Measurements from ENCODE around the gene RGMA.

Gene RGMA, protein sequence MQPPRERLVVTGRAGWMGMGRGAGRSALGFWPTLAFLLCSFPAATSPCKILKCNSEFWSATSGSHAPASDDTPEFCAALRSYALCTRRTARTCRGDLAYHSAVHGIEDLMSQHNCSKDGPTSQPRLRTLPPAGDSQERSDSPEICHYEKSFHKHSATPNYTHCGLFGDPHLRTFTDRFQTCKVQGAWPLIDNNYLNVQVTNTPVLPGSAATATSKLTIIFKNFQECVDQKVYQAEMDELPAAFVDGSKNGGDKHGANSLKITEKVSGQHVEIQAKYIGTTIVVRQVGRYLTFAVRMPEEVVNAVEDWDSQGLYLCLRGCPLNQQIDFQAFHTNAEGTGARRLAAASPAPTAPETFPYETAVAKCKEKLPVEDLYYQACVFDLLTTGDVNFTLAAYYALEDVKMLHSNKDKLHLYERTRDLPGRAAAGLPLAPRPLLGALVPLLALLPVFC

DNA sequence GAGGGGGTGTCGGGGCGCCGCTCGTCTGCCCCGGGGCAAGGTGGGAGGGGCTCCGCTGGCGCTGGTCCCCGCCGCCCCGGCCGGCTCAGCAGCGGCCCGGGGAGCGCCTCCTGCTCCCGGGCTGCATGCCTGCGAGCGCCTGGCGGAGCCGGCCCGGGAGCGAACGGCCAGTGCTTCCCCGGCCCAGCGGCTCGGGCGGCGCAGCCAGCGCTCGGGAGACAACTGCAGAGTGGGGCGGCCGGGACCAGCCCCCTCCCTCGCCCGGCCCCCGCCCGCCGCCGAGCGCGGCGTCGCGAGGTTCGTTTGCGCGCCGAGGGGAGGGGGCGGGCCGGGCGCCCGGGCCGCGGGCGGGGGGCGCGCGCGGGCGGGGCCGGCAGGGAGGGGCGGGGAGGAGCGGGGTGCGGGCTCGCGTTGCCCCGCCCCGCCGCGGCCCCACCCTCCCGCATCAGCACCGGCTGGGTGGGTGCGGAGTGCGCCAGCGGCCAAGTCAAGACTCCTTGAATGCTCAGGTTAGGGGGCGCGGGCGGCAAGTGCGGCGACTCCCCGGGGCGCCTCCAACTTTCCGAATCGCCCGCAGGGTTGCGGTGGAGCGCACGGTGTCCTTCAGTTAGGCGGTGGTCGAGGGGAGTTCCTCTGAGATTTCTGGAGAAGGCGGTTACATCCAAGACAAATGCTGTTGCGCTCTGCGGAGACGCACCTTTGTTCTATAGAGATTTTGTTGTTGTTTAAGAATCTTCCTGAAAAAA is at the start of gene RGMA:
RGMA (minus strand) TSS at position 231 of the 746 bp plus-strand sequence. CDS start 279 bp downstream, outside the sequence.
- DNase-seq (ENCODE audit: low read depth): no peak
- TF ChIP-seq, protein P1, sequence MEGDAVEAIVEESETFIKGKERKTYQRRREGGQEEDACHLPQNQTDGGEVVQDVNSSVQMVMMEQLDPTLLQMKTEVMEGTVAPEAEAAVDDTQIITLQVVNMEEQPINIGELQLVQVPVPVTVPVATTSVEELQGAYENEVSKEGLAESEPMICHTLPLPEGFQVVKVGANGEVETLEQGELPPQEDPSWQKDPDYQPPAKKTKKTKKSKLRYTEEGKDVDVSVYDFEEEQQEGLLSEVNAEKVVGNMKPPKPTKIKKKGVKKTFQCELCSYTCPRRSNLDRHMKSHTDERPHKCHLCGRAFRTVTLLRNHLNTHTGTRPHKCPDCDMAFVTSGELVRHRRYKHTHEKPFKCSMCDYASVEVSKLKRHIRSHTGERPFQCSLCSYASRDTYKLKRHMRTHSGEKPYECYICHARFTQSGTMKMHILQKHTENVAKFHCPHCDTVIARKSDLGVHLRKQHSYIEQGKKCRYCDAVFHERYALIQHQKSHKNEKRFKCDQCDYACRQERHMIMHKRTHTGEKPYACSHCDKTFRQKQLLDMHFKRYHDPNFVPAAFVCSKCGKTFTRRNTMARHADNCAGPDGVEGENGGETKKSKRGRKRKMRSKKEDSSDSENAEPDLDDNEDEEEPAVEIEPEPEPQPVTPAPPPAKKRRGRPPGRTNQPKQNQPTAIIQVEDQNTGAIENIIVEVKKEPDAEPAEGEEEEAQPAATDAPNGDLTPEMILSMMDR (conservative IDR thresholded peaks at IDR 0.05; ENCODE audit: low read depth, low read length): no peak
- H3K4me3 ChIP-seq (ENCODE audit: low read length): peak within 1 kb of the TSS; percentile 37

DNA sequence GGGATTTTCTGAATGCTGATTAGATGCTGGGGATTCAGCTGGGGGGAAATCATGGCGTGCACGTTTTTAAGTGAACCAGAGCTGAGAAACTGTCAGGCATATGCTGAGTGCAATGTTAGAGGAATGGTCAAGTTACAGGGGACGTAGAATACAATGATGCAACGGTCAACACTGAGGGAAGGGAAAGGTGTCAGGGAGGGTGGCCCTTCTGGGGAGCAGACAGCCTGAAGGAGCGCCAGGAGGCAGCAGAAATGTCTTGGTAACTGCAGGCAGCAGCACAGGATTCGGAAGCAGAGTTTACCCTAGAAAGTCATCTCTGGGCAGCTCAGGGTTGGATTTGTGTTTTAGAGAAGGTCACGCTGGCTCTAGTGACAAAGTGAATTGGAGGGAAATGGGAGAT is 47.6 kb upstream of the RGMA start:
- no peak overlapping the region for H3K4me3 ChIP-seq (ENCODE audit: low read length)
- TF ChIP-seq, protein P1 (conservative IDR thresholded peaks at IDR 0.05; ENCODE audit: low read depth, low read length): no peak
- no peak for DNase-seq (ENCODE audit: low read depth)

DNA sequence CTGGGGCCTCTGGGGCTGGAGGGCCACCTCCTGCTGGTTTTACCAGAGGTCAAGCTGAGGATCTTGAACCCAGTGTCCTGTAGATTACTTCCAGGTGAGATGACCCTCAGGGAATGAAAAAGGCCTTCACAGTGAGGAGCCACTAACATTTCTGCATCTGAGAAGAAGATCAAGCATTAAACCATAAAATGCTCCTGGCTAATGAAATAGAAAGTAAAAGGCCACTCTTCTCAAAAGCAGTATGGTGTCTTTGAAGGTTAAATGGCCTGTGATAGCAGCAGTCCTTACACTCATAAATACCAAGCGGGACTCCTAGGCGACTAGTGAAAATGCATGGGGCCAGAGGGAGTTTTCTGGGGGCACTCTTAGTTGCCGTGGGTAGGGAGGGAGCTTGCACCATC is 47.0 kb upstream of the RGMA start:
- no peak for DNase-seq (ENCODE audit: low read depth)
- H3K4me3 ChIP-seq (ENCODE audit: low read length): no peak overlapping the region
- TF ChIP-seq, protein P1 (conservative IDR thresholded peaks at IDR 0.05; ENCODE audit: low read depth, low read length): no peak

DNA sequence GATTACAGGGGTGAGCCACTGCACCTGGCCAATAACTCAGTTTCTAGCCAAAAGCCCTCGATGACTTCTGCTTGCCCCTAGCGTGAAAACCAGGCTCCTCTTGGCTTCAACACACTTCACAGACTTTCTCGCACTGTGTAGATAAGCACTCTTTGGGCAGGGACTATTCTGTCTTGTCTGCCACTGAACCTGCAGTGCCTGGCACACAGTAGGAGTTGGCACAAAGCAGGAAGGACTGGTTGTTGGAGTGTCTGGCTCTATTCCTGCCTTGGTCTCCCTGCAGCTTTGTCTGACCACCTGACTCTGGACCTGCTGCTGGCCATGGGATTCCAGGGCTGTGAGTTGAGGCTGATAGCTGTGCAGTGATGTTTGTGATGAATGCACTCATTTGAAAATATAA is 46.4 kb upstream of the RGMA start:
- TF ChIP-seq, protein P1 (conservative IDR thresholded peaks at IDR 0.05; ENCODE audit: low read depth, low read length): no peak
- DNase-seq (ENCODE audit: low read depth): no peak
- no peak overlapping the region for H3K4me3 ChIP-seq (ENCODE audit: low read length)

DNA sequence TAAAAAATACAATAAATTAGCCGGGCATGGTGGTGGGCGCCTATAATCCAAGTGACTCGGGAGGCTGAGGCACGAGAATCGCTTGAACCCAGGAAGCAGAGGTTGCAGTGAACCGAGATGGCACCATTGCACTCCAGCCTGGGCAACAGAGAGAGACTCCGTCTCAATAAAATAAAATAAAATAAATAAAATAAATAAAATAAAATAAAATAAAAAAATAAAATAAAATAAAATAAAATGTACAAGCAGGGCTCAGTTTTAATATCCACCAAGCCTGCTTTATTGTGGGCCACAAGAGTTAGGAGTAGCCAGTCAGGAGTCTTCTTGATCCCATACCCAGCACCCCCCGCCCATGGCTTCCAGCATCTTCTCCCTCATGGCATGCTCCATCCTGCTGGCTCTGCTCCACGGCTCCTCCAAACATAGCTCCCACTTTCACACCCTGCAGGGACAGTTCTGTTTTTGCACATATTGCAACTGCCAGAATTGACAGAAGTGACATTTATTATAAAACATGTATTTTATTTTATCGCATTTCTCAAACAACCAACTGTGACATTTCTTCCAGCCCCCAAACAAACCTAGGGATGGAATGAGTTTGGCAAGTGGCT is 42.6 kb upstream of the RGMA start:
- TF ChIP-seq, protein P1 (conservative IDR thresholded peaks at IDR 0.05; ENCODE audit: low read depth, low read length): no peak
- no peak overlapping the region for H3K4me3 ChIP-seq (ENCODE audit: low read length)
- no peak for DNase-seq (ENCODE audit: low read depth)

DNA sequence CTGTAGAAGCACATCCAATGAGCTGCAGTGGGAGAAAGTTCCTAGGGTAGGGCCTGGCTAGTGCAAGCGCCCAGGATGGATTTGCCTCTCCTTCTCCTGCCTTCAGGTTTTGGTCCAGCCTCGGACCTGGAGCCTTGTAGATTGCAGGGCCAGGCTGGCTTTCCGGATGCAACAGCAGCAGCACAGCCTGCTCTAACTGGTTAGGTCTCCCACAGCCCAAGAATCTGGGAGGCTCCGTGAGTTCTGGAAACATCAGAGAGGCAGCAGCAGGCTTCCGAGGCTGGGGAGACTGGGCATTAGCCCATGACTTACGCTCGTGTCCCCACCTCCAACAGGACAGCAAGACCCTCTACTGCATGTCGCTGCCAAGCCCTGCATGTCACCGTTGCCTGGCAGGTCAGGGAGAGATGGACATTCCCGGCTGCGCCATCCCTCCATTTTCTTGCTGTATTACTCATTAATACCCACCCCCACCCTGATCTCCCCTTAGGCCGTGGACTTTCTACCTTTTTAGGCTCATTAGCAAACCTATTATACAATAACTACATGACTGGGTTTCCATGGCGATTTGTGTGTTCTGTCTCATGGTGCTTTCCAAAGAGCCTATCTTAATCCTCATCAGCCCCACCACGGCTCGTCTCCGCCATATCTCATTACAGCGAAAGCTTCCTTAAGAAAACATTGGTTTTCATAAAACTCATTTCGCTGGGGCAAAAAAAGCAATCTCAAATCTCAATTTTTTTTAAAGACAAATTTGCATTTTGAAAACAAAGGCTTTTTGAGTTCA is 40.9 kb upstream of the RGMA start:
- peak overlapping the region; percentile 11 for H3K4me3 ChIP-seq (ENCODE audit: low read length)
- peak; percentile 12 for DNase-seq (ENCODE audit: low read depth)
- TF ChIP-seq, protein P1 (conservative IDR thresholded peaks at IDR 0.05; ENCODE audit: low read depth, low read length): no peak
